A549 (cell line): Measurements from ENCODE around the gene METTL21A. TPM values are rescaled to one million over a fixed set of nuclear protein-coding genes. Genes with fewer than 3 reads are reported as not detected.

Experiments
- ATAC-seq, 2 experiments: fragments of 200-7000 bp in 1 of 2; fragments of >200 bp in 1 of 2; cut with Nextera tagmentation in 1 of 2; cut with Tn5 transposase in 1 of 2; 3 replicates each; pipeline versions ENCODE4 v1.8.0 to v1.9.1; 2018 to 2020; ENCODE audit warnings: mild to moderate bottlenecking in 1 of 2, moderate library complexity in 1 of 2
- CTCF ChIA-PET: fragments of 300-600 bp; sonication (Branson Sonifier 250); formaldehyde crosslinking; extraction: SDS; loops from one replicate; lab custom pipeline; 2021; ENCODE audit warnings: antibody characterized with exemption, inconsistent platforms; lab: Yijun Ruan, JAX
- POLR2A ChIA-PET: fragments of 350-600 bp; formaldehyde crosslinking; extraction: SDS; loops from one replicate; lab custom pipeline; 2021; ENCODE audit warnings: antibody characterized with exemption, inconsistent platforms; lab: Yijun Ruan, JAX
- DNase-seq, 2 experiments: peaks; one replicate each; pipeline versions ENCODE4 v3.0.0 to v3.0.0-alpha.2; 2011 to 2016; ENCODE audit warnings: low read depth in 1 of 2, low spot score in 1 of 2
- FAIRE-seq: peaks from 2 replicates; lab custom pipeline; 2011; peaks lifted over from hg19 to GRCh38; lab: Jason Lieb, UNC
- H3K27ac ChIP-seq, 2 experiments: fragments of >200 bp; sonication (Bioruptor Twin); formaldehyde crosslinking; 3 replicates each; pipeline ENCODE4 v1.5.1; 2016 to 2017
- H3K4me1 ChIP-seq: fragments of >200 bp; sonication (Bioruptor Twin); formaldehyde crosslinking; 3 replicates; pipeline ENCODE4 v1.6.1; 2016
- H3K4me2 ChIP-seq: fragments of >200 bp; sonication (Bioruptor Twin); formaldehyde crosslinking; 3 replicates; pipeline ENCODE4 v1.6.1; 2016
- H3K4me3 ChIP-seq: fragments of >200 bp; sonication (Bioruptor Twin); formaldehyde crosslinking; 3 replicates; pipeline ENCODE4 v1.5.1; 2016
- H3K9me3 ChIP-seq: fragments of >200 bp; sonication (Bioruptor Twin); formaldehyde crosslinking; 3 replicates; pipeline ENCODE4 v1.6.1; 2016
- CBX2 ChIP-seq: fragments of 200-600 bp; sonication (generic); IDR thresholded peaks from 2 replicates; pipeline ENCODE4 v1.6.1; 2016; ENCODE audit warnings: low read depth, mild to moderate bottlenecking, borderline replicate concordance
- CBX8 ChIP-seq: fragments of 200-600 bp; sonication (generic); IDR thresholded peaks from 2 replicates; pipeline ENCODE4 v1.6.1; 2016
- CHD2 ChIP-seq: fragments of 150-350 bp; IDR thresholded peaks from 2 replicates; pipeline ENCODE4 v1.6.1; 2014; ENCODE audit warnings: low read length; ENCODE audit not compliant: partially characterized antibody
- CHD4 ChIP-seq: fragments of 200-600 bp; sonication (generic); IDR thresholded peaks from 2 replicates; pipeline ENCODE4 v1.6.1; 2016; ENCODE audit warnings: antibody characterized with exemption, mild to moderate bottlenecking, borderline replicate concordance
- EHF ChIP-seq: fragments of 250-450 bp; sonication (Bioruptor Pico); IDR thresholded peaks from 2 replicates; pipeline ENCODE4 v1.5.0; 2020; ENCODE audit warnings: mild to moderate bottlenecking
- ELK1 ChIP-seq: fragments of 150-350 bp; IDR thresholded peaks from 2 replicates; pipeline ENCODE4 v1.6.1; 2014; ENCODE audit warnings: low read depth, mild to moderate bottlenecking, low read length
- FOSL2 ChIP-seq, 2 experiments: fragments of 450-650 bp in 1 of 2; fragments of >200 bp in 1 of 2; sonication (Bioruptor Twin) in 1 of 2; formaldehyde crosslinking; IDR thresholded peaks; 2 replicates each; pipeline versions ENCODE4 v1.5.0 to v1.6.1; 2016 to 2020; ENCODE audit warnings: mild to moderate bottlenecking in 1 of 2, moderate library complexity in 1 of 2
- GATA3 ChIP-seq: IDR thresholded peaks from 2 replicates; pipeline ENCODE4 v1.6.1; 2012; ENCODE audit warnings: borderline replicate concordance
- HDAC2 ChIP-seq: fragments of 200-600 bp; sonication (generic); IDR thresholded peaks from 2 replicates; pipeline ENCODE4 v1.6.1; 2016
- HES2 ChIP-seq: fragments of >200 bp; sonication (Bioruptor Twin); formaldehyde crosslinking; IDR thresholded peaks from 2 replicates; pipeline ENCODE4 v1.6.1; 2016
- HEYL ChIP-seq: fragments of 250-450 bp; sonication (Bioruptor Pico); IDR thresholded peaks from 2 replicates; pipeline ENCODE4 v1.8.0; 2021; ENCODE audit warnings: mild to moderate bottlenecking, moderate library complexity
- HOXA7 ChIP-seq: fragments of 250-450 bp; sonication (Bioruptor Pico); IDR thresholded peaks from 2 replicates; pipeline ENCODE4 v1.5.0; 2020; ENCODE audit warnings: mild to moderate bottlenecking, moderate library complexity
- HOXB13 ChIP-seq: fragments of 250-450 bp; sonication (Bioruptor Pico); IDR thresholded peaks from 2 replicates; pipeline ENCODE4 v1.5.0; 2020; ENCODE audit warnings: low read depth, mild to moderate bottlenecking, moderate library complexity
- JUN ChIP-seq, 2 experiments: fragments of >200 bp; sonication (Bioruptor Twin); formaldehyde crosslinking; IDR thresholded peaks; 2 replicates in 1 of 2; 3 replicates in 1 of 2; pipeline ENCODE4 v1.6.1; 2016 to 2017
- JUNB ChIP-seq: fragments of >200 bp; sonication (Bioruptor Twin); formaldehyde crosslinking; IDR thresholded peaks from 2 replicates; pipeline ENCODE4 v1.6.1; 2016
- KDM5A ChIP-seq: fragments of 200-600 bp; sonication (generic); IDR thresholded peaks from 2 replicates; pipeline ENCODE4 v1.6.1; 2016; ENCODE audit warnings: antibody characterized with exemption, mild to moderate bottlenecking
- NFE2L2 ChIP-seq: fragments of 150-350 bp; conservative IDR thresholded peaks from 2 replicates; pipeline ENCODE4 v1.6.1; 2014; ENCODE audit warnings: low read length
- NR3C1 ChIP-seq: fragments of >200 bp; sonication (Bioruptor Twin); formaldehyde crosslinking; IDR thresholded peaks from 3 replicates; pipeline ENCODE4 v1.6.1; 2017
- POLR2A ChIP-seq: IDR thresholded peaks from 2 replicates; pipeline ENCODE4 v1.6.1; 2012; ENCODE audit warnings: mild to moderate bottlenecking, low read length
- RCOR1 ChIP-seq: fragments of 150-350 bp; IDR thresholded peaks from 2 replicates; pipeline ENCODE4 v1.6.1; 2014; ENCODE audit warnings: antibody characterized with exemption, low read length, low read depth
- RFX5 ChIP-seq: fragments of 450-650 bp; IDR thresholded peaks from 2 replicates; pipeline ENCODE4 v1.7.1; 2014; ENCODE audit warnings: antibody characterized with exemption, mild to moderate bottlenecking, moderate library complexity
- RNF2 ChIP-seq: fragments of 200-600 bp; sonication (generic); IDR thresholded peaks from 2 replicates; pipeline ENCODE4 v1.6.1; 2016; ENCODE audit warnings: low read depth, mild to moderate bottlenecking, antibody characterized with exemption, moderate library complexity, borderline replicate concordance
- TFCP2L1 ChIP-seq: fragments of 250-450 bp; sonication (Bioruptor Pico); IDR thresholded peaks from 2 replicates; pipeline ENCODE4 v1.5.0; 2021; ENCODE audit warnings: mild to moderate bottlenecking
- TP53 ChIP-seq: fragments of 250-450 bp; sonication (Bioruptor Pico); IDR thresholded peaks from 2 replicates; pipeline ENCODE4 v1.5.0; 2021; ENCODE audit warnings: mild to moderate bottlenecking, moderate library complexity
- ZFP36 ChIP-seq: fragments of 450-650 bp; IDR thresholded peaks from 2 replicates; pipeline ENCODE4 v1.6.1; 2014; ENCODE audit warnings: borderline replicate concordance; ENCODE audit not compliant: partially characterized antibody
- ZNF302 ChIP-seq: fragments of 250-450 bp; sonication (Bioruptor Pico); IDR thresholded peaks from 2 replicates; pipeline ENCODE4 v1.9.0; 2021; ENCODE audit warnings: inconsistent platforms, mild to moderate bottlenecking, moderate library complexity
- WGBS: methylation state at CpG from one replicate; pipeline ENCODE4 v1.1.6; 2017; ENCODE audit errors: missing lambda C conversion rate; 5-methylcytosine and 5-hydroxymethylcytosine counted together
- polyA plus RNA-seq, 4 experiments: library from polyadenylated mRNA; depleted of rRNA in 3 of 4; stranded (reverse); fragments of >200 nt; fragmentation: RNase III in 1 of 4; extraction: RNeasy Plus Mini Kit Qiagen cat#74134 plus additional on column Dnase treatment in 1 of 4; gene quantifications; 2 replicates in 3 of 4; 3 replicates in 1 of 4; pipeline ENCODE4 v1.2.3, GENCODE V29; 2011 to 2017
- TF ChIP-seq, protein P1 (sequence below): fragments of 250-450 bp; sonication (Bioruptor Pico); IDR thresholded peaks from 2 replicates; pipeline ENCODE4 v1.5.0; 2021; ENCODE audit warnings: mild to moderate bottlenecking, moderate library complexity, borderline replicate concordance
- TF ChIP-seq, protein P2 (sequence below): IDR thresholded peaks from 2 replicates; pipeline ENCODE4 v1.6.1; 2012; ENCODE audit warnings: low read depth, borderline replicate concordance

Gene METTL21A
- polyA plus RNA-seq, 2 of the 4 experiments (the other 2 are of a cell fraction) = 26.9 to 40.1 TPM

- H3K4me1 ChIP-seq = peaks cover 27% of the 10 kb centered on the region
- no peak overlapping the region for H3K4me3 ChIP-seq
- H3K9me3 ChIP-seq = no peaks in the 10 kb centered on the region
- TF ChIP-seq JUNB (no peak), FOSL2 (IDR thresholded peaks at IDR 0.05) (no peak), FOSL2 (CRISPR knock-in tag; IDR thresholded peaks at IDR 0.05) (peak; percentile 26; the same call in 1 of the 2 replicates), RCOR1 (no peak), RNF2 (no peak), CHD4 (no peak)
- no peak for FAIRE-seq
- peak; percentile 22 to 52; a peak in 3 of 6 replicates for ATAC-seq
- no peak for DNase-seq
- peak overlapping the region; percentile 75 for H3K4me2 ChIP-seq
- ChIA-PET CTCF (interaction anchor here (0.7 to 2.2 kb wide), 3 partner anchors 10 to 460 kb away, joined by 3 to 10 read pairs (median 3); no protein-coding TSS in a partner anchor), POLR2A (interaction anchor here (2.5 kb wide), 1 partner anchor 9 kb away, joined by 7 read pairs; the partner anchor contains the start of gene METTL21A)
- H3K27ac ChIP-seq = peak overlapping the region; percentile 64 to 86
- WGBS = 56% methylated on average over 4 of the region's 4 CpGs
Measured at GRCh38 chr2:207616185-207616584, 9.0 kb downstream of the METTL21A start.

DNA sequence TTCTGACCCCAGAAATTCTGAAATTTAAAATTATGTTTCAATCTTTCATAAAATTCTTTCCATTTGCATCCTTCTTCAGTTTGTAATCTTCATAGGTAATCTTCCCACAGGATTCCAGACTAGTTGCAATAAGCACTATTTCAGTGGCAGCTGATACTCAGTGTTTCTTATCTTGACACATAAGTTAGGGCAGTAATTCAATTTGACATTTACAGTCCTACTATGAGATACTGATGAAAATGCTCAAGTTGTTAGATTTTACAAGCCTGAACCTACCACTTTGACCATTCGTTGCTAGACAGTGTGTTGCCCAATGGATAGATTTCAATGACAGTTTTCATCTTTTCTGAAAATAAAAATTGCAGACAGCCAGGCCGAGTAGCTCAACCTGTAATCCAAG is 10.4 kb downstream of the METTL21A start:
- peaks cover 27% of the 10 kb centered on the region for H3K4me1 ChIP-seq
- ChIA-PET POLR2A (no interaction called here), CTCF (interaction anchor here (0.6 to 2.2 kb wide), 3 partner anchors 11 to 834 kb away, joined by 3 to 10 read pairs (median 3); no protein-coding TSS in a partner anchor)
- no peak overlapping the region for H3K4me2 ChIP-seq
- FAIRE-seq = no peak
- H3K9me3 ChIP-seq = no peaks in the 10 kb centered on the region
- no peak for DNase-seq
- 95% methylated on average over 2 of the region's 2 CpGs for WGBS
- no peak for TF ChIP-seq CBX8
- TF ChIP-seq POLR2A = no peak
- TF ChIP-seq KDM5A = no peak
- TF ChIP-seq CBX2 = no peak
- no peak for TF ChIP-seq HEYL (CRISPR knock-in tag)
- no peak for TF ChIP-seq HDAC2
- no peak for TF ChIP-seq GATA3
- no peak for TF ChIP-seq CHD2
- no peak for TF ChIP-seq NFE2L2
- TF ChIP-seq ELK1 = no peak
- TF ChIP-seq ZFP36 = no peak
- TF ChIP-seq HES2 = no peak
- TF ChIP-seq HOXB13 = no peak
- no peak for TF ChIP-seq JUN (IDR thresholded peaks at IDR 0.05)
- TF ChIP-seq TP53 (CRISPR knock-in tag) = no peak
- TF ChIP-seq HOXA7 (CRISPR knock-in tag) = no peak
- no peak overlapping the region for H3K4me3 ChIP-seq
- no peak for ATAC-seq
- no peak overlapping the region for H3K27ac ChIP-seq

DNA sequence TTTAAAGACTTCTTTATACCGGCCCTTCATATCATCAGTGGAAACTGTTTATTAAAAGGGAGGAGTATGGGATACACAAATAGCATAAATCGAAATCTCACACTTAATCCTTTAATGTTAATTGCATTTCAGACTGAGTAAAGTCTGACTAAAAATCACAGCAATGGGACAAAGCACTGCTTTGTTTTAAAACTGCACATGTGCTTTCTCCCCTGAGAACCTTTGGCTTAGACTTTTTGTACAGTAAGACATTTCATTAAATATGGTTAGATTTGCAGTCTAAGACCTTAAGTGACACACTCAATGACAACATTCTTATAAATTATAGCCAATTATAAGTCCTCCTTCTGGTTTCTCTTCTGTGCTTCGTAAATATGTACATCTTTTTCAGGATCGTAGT is 12.5 kb downstream of the METTL21A start:
- FAIRE-seq = no peak

More for the DNA sequence above, 12.5 kb downstream of the METTL21A start:
- H3K4me2 ChIP-seq = no peak overlapping the region
- POLR2A ChIA-PET = no interaction called here
- no peak for ATAC-seq
- TF ChIP-seq, protein P1, sequence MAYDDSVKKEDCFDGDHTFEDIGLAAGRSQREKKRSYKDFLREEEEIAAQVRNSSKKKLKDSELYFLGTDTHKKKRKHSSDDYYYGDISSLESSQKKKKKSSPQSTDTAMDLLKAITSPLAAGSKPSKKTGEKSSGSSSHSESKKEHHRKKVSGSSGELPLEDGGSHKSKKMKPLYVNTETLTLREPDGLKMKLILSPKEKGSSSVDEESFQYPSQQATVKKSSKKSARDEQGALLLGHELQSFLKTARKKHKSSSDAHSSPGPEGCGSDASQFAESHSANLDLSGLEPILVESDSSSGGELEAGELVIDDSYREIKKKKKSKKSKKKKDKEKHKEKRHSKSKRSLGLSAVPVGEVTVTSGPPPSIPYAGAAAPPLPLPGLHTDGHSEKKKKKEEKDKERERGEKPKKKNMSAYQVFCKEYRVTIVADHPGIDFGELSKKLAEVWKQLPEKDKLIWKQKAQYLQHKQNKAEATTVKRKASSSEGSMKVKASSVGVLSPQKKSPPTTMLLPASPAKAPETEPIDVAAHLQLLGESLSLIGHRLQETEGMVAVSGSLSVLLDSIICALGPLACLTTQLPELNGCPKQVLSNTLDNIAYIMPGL (CRISPR knock-in tag) = no peak
- TF ChIP-seq ZNF302 (CRISPR knock-in tag) (no peak), EHF (no peak), NR3C1 (no peak), ZFP36 (no peak), JUN (IDR thresholded peaks at IDR 0.05) (no peak), TFCP2L1 (no peak), RFX5 (no peak), NFE2L2 (no peak)
- TF ChIP-seq, protein P2, sequence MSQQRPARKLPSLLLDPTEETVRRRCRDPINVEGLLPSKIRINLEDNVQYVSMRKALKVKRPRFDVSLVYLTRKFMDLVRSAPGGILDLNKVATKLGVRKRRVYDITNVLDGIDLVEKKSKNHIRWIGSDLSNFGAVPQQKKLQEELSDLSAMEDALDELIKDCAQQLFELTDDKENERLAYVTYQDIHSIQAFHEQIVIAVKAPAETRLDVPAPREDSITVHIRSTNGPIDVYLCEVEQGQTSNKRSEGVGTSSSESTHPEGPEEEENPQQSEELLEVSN = no peak
- TF ChIP-seq, all 56 proteins: peak for 0
- H3K4me1 ChIP-seq = peaks cover 20% of the 10 kb centered on the region
- no peaks in the 10 kb centered on the region for H3K9me3 ChIP-seq
- no peak for DNase-seq
- CTCF ChIA-PET = no interaction called here
- 85% methylated on average over 4 of the region's 4 CpGs for WGBS
- H3K27ac ChIP-seq = no peak overlapping the region
- no peak overlapping the region for H3K4me3 ChIP-seq
